ENCODE data around the gene TTC34.
"Not testable (repeated sequence)": the region's sequence is repeated elsewhere in the genome, so short reads cannot be mapped to it uniquely, and the experiment has no call there.

TTC34 gene

DNA sequence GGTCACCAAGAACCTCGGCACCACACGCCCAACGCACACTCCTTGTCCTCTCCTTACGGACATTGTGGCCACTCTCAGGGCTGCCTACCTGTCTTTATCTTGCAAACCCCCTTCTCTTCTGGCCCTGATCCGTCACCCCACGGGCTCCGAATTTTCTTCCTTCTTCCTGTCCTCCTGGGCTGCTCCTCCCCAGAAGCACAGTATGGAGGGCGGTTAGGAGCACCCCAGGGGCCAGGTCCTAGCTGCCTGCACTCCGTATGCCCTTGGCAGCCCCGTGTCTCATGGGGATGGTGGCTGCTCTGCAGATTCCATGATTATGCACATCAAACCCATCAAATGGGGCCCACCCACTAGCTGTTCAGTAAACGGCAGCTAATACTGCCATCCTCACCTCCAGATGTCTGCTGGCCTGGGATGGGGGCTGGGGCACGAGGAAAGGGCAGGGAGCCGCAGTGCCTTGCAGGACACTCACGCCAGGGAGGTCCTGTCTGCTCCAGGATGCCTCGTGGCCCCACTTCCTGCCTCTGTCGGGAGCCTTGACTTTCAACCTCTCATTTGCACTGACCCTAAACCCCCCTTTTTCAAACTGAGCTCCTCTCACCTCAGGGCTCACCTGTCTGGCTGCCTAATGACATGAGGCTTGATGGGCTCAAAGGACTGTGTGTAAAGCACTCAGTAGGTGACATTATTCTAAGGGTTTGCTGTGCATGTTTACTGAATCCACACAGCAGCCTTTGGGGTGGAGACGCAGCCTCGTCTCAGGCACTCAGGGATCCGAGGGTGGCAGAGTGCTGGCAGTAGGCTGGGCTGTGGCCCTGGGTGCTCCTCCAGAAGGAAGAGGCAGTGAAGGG is 4.4 kb downstream of the TTC34 start:
- peak; percentile 25 for DNase-seq

GRCh38 chr1:2795926-2796325 is 5.6 kb downstream of the TTC34 start:
- no peak for DNase-seq

DNA sequence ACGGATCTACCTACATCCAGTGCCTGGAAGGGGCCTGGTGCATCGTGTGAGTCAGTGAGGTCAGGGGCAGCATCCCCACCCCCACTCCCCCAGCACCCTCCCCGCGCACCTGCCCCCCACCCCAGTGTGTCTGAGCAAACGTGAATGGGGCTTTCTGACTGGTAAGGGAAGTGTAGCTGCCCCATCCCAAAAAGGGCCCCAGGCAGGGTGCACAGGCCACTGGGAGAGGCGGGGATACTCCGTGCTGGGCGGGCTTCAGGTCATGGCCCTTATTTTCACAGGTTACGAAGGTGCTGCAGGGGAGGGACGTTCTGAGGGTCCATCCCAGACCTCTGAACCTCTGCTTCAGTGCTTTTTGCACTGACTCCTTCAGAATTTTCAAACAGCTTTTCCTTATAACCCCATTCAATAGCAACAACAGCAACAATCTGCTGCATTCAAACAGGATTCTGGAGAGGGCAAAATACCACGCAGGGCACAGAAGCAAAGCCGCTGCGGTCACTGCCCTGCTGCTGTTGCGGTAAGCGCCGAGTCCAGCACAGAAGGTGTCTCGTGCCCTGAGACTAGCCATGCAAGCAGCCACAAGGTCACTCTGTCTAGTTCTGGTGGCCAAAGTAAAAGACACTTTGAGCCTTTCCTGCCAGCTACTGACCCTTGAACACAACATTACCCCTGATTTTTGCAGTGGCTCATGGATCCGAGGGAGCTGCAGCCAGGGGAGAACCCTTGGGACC is 10.3 kb downstream of the TTC34 start:
- DNase-seq = no peak

DNA sequence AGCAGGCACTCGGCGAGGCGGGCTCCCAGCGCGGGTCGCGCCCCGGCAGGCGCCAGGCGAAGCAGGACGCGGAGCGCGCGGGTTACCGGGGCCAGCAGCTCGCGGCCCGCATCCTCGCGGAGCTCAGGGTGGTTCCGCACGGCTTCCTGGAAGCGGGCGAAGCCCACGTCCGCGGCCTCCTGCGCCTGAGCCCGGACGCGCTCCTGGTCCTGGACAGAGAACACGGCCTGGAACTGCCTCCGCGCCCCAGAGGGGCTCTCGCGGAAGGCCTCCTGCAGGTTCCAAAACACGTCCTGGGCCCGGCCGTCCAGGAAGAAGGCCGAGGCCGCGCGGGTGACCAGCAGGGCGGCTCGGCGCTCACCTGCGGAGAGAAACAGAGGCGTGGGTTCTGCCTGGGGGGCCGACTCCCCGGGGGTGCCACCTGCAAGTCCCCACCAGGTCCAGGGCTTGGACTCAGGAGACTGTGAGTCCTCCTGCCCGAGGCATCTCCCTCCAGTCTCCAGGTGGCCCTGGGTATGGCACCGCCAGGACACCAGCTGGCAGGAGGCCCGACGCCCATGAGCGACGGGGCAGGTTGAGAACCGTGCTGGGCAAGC is 11.4 kb downstream of the TTC34 start:
- peak; percentile 20 for DNase-seq

GRCh38 chr1:2789164-2789985 is 12.1 kb downstream of the TTC34 start:
- peak; percentile 25 for DNase-seq

DNA sequence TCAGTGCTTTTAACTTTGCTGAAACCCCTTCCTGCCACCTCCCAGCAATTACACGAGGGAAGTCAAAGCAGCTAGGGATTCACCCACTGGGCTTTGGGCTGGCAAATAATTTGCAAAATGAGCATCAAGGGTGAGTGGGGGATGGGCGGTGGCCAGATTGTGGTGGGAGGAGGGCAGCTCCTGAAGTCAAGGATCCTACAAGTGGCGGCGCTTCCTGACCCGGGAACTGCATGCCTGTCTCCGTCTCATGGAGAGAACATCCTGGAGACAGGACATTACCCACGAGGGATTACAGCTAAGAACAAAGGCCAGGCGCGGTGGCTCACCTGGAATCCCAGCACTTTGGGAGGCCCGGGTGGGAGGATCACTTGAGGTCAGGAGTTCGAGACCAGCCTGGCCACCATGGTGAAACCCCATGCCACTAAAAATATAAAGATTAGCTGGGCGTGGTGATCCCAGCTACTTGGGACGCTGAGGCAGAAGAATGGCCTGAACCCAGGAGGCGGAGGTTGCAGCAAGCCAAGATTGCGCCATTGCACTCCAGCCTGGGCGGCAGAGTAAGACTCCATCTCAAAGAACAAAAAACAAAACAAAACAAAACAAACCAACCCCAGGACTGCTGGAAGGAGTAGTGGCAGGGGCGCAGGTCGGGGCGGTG is 12.9 kb downstream of the TTC34 start:
- peak; percentile 18 for DNase-seq

- DNase-seq = peak; percentile 27
Observed at GRCh38 chr1:2787163-2787911, 14.2 kb downstream of the TTC34 start.

GRCh38 chr1:2786329-2787162 is 14.9 kb downstream of the TTC34 start:
- DNase-seq = peak; percentile 82

- DNase-seq = peak; percentile 27
Observed at GRCh38 chr1:2785631-2786328, 15.7 kb downstream of the TTC34 start.

DNA sequence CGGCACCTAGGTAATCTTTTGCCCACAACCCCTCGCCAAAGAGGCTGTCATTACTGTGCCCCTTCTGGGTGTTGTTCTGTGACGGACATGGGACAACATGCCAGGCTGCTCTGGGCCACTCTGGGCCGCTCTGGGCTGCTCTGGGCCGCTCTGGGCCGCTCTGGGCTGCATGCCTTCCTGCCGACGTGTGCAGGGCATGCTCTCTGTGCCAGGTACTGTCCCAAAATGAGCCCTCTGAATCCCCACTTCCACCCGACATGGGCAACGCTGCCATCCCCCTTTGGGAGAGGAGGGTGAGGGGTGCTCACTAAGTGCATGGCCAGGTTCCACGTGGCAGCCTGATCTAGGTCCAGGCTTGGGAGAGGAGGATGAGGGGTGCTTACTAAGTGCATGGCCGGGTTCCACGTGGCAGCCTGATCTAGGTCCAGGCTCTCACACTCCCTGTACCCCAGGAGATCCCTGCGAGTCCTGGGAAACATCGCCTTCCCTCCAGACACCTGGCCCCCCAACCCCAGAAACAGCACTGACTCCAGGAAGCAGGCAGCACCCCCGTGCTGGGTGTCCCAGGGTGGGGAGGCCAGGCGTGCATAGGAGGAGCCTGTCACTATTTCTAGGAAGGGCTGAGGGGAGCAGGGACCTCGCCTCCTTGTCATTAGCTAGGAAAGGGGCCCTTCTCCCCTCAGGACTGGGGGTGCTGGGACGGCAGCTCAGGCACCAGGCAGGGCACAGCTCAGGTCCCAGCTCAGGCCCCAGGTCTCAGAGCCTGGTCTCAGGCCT is 16.5 kb downstream of the TTC34 start:
- DNase-seq = no peak

DNA sequence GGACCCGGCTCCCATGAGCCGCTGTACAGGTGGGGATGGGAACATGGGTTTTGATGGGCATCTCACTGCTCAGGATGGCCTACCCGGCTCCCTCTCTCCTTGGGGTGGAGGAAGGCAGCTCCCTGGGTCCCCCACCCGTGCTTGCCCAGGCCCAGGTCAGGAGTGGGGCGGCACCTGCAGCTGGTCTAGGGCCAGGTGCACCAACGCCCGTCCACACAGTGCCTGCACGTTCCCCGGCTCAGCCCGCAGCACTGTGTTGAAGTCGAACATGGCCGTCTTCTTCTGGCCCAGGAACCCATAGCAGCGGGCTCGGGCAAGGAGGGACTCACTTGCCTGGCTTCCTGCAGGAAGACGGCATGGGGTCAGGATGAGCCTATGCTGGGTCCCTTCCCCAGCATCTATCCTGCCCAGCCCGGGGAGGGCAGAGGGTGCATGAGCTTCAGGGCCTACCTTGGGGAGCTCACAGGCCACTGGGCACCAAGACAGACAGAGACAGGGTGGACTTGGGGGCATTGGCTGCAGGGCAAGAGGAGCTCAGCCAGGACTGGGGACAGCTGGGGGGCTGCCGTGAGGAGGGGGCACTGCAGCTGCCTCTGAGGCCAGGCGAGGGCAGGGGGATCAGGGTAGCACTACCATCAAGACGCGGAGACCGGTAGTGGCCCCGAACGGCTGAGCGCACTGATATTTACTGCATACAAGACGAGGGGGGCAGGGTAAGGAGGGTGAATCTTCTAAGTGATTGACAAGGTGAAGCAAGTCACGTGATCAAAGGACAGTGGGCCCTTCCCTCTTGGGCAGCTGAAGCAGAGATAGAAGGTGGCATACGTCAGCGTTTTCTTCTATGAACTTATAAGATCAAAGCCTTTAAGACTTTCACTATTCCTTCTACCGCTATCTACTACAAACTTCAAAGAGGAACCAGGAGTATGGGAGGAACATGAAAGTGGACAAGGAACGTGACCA is 17.8 kb downstream of the TTC34 start:
- peak; percentile 23 for DNase-seq

DNA sequence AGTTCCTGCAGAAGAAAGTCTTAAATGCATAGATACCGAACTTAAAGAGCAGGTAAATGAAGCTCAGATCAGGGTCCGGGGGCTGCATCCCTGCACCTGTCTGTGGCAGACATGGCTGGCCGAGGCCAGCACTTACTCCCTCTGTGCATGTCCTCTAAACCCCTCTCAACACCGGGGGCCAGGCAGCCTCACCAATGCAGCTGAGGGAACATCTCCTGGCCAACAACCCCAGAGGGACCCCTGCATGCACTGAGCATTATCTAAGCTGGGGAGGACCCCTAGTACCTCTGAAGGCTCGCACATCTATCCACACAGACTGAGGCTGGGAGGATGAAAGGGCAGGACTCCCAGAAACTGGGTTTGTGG is 18.4 kb downstream of the TTC34 start:
- no peak for DNase-seq

DNA sequence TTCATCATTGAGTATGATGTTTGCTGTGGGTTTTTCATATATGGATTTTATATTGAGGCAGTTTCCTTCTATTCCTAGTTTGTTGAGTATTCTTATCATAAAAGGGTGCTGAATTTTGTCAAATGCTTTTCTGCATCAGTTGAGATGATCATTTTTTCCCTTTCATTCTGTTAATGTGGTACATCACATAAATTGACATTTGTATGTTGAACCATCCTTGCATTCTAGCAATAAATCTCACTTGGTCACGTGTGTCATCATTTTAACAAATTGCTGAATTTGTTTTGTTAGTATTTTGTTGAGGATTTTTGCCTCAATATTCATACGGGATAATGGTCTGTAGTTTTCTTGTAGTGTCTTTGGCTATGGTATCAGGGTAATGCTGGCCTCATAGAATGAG is 19.9 kb downstream of the TTC34 start:
- no peak for DNase-seq

GRCh38 chr1:2778220-2778592 is 23.3 kb downstream of the TTC34 start:
- DNase-seq = no peak

DNA sequence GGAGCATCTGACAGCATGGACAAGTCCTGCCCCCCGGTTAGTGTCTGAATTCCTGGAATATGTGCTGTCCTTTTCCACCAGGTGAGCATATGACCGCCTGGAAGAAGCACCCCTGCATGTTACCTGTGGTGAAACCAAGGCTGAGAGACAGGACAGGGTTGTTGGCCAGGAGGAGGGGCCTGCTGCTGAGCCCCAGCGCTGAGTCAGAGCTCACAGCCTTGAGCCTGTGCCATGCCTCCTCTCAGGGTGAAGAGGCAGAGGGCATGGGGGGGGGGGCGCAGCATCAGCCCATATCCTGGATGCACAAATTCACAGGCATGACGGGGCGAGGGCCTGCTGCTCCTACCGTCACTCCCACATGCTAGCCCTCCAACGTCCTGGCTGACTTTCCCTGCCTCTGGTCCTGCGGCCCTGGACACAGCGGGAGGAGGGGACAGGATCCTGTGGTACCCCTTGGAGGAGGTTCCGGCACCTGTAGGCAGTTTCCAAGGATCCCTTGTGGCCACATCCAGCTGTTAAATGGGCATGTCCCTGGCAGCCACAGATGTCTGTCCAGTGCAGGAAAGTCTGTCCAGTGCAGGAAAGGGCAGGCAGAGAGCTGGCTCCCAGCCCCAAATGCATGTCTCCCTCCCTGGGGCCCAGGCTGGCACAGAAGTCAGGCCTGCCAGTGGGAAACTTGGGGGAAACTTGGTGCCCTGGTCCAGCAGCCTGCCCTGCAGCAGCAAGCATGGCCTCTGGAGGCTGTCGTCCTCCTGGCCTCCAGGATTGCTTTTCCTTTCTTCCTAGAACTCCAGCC is 23.9 kb downstream of the TTC34 start:
- DNase-seq = no peak

DNA sequence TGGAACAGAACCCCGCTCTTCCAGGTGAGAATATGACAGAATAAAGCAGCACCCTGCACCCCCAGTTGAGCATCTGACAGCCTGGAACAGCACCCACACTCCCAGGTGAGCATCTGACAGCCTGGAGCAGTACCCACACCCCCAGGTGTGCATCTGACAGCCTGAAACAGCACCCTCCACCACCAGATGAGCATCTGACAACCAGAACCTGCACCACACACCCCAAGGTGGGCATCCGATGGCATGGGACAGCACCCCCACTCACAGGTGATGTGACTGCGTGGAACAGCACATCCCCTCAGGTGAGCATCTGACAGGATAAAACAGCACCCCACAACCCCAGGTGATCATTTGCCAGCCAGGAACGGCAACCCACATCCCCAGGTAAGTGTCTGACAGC is 26.2 kb downstream of the TTC34 start:
- DNase-seq = not testable (repeated sequence)

DNA sequence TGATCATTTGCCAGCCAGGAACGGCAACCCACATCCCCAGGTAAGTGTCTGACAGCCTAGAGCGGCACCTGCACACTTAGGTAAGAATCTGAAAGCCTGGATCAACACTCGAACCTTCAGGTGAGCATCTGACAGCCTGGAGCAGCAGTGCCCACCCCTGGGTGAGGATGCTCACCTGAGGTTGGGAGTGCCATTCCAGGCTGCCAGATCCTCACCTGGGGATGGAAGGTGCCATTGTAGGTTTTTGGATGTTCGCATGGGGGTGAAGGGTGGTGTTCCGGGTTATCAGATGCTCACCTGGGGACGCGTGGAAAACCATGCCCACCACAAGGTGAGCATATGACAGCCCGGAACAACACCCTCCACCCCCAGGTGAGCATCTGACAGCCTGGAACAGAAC is 33.4 kb downstream of the TTC34 start:
- DNase-seq = not testable (repeated sequence)

Measured in activated CD4-positive, CD25-positive, alpha-beta regulatory T cell treated with anti-CD3 and anti-CD28 coated beads, Interleukin-2, amount 50 U/mL, for 72 hours (primary cell).